Measurements from ENCODE around the gene LY6G6C.
A peak's percentile ranks its signal among the peaks of the same experiment; 100 is the strongest.

Gene LY6G6C

DNA sequence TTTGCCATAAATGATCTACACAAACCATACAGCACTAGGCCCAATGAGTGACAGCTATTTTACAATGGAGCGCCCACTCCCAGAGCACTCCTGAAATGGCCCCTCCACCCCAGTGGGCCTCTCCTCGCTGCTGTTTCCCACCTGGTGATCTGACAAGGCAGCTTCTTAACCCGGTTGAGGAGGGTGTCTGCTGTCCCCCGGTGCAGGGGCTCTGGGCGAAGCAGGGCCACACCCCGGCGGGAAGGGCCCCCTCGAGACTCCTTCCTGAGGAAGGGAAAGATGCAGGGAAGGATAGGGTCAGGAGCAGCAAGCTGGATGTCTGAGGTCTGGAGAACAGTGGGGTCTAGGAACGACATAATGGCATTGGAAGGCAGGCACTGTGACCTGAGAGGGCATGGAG is 28.7 kb downstream of the LY6G6C start:
- ATAC-seq (replicated peaks) (no peak), DNase-seq (no peak)
- Mint-ChIP-seq H3K4me3 (no peak overlapping the region), H3K9me3 (no peaks in the 10 kb centered on the region), H3K27me3 (no peaks in the 10 kb centered on the region), H3K27ac (no peak overlapping the region), H3K36me3 (peaks cover 41 to 59% of the 10 kb centered on the region in 2 donors), H3K4me1 (peaks cover 23 to 24% of the 10 kb centered on the region in 2 donors)

DNA sequence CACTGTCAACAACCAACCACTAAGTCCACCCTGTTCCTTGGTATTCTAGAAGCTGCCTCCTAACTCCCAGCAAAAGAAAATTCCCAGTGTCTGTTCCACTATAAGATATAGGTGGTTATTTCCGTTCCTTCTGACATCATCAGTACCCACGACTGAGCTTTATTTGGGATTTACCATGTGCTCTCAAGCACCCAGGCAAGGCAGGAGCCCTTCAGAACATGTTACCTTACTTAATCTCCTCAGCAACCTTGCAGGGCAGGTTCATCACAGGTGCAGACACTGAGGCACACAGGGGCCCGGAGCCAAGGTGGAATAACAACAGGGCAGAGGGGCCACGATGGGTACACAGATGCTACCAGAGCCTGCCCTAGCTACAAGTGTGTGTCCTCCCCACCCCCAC is 29.2 kb downstream of the LY6G6C start:
- Mint-ChIP-seq H3K4me3 (no peak overlapping the region), H3K36me3 (peaks cover 43 to 59% of the 10 kb centered on the region in 2 donors), H3K4me1 (peaks cover 20 to 23% of the 10 kb centered on the region in 2 donors), H3K27ac (no peak overlapping the region), H3K9me3 (no peaks in the 10 kb centered on the region), H3K27me3 (no peaks in the 10 kb centered on the region)
- no peak for DNase-seq
- no peak for ATAC-seq (replicated peaks)

DNA sequence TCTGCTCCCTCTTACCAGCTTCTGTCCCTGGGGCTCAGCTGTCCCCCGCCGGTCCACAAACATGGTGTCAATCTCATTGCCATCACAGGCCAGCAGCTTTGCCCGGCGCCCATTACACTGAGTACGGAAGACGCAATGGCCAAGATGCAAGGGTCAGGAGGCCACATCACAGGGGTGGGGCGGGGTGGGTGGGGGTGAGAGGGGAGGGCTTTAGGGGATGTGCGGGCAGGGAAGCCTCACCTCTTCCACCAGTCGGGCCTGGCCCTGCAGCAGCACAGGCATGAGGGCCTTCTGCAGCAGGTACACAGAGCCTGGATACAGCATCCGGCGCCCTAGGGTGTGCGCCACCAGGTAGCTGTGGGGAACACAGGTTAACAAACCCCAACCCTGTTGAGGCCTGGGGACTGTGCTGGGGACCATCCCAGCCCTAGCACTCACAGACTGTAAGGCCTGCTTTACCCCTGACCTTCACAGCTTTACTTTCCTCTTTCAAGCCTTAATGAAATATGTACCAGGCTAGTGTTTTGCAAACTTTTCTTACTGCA is 29.9 kb downstream of the LY6G6C start:
- H3K36me3 Mint-ChIP-seq, result peaks cover 42 to 59% of the 10 kb centered on the region in 2 donors
- H3K4me3 Mint-ChIP-seq, result no peak overlapping the region
- ATAC-seq (replicated peaks) (no peak), DNase-seq (no peak)
- H3K27me3 Mint-ChIP-seq, result no peaks in the 10 kb centered on the region
- H3K4me1 Mint-ChIP-seq, result peaks cover 18 to 23% of the 10 kb centered on the region in 2 donors
- H3K9me3 Mint-ChIP-seq, result no peaks in the 10 kb centered on the region
- no peak overlapping the region for H3K27ac Mint-ChIP-seq

DNA sequence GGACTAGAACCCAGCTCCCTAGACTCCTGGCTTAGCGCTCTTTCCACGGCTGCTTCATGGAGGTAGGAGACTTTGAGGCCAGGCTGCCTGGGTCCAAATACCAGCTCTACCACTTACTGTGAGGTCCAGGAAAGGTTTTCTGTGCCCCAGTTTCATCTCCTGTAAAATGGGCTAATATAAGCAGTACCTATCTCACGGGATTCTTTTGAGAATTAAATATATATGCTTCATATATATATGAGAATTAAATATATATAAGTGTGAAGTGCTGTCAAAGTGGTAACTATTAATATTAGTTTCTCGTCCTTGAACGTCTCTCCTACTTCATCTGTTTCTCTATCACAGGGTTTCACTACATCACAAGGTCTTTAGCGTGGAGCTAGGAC is 30.5 kb downstream of the LY6G6C start:
- Mint-ChIP-seq H3K4me1 (peaks cover 18 to 23% of the 10 kb centered on the region in 2 donors), H3K4me3 (no peak overlapping the region), H3K36me3 (peaks cover 47 to 60% of the 10 kb centered on the region in 2 donors), H3K27me3 (no peaks in the 10 kb centered on the region), H3K9me3 (no peaks in the 10 kb centered on the region), H3K27ac (peak overlapping the region; percentile 77)
- no peak for DNase-seq
- no peak for ATAC-seq (replicated peaks)

DNA sequence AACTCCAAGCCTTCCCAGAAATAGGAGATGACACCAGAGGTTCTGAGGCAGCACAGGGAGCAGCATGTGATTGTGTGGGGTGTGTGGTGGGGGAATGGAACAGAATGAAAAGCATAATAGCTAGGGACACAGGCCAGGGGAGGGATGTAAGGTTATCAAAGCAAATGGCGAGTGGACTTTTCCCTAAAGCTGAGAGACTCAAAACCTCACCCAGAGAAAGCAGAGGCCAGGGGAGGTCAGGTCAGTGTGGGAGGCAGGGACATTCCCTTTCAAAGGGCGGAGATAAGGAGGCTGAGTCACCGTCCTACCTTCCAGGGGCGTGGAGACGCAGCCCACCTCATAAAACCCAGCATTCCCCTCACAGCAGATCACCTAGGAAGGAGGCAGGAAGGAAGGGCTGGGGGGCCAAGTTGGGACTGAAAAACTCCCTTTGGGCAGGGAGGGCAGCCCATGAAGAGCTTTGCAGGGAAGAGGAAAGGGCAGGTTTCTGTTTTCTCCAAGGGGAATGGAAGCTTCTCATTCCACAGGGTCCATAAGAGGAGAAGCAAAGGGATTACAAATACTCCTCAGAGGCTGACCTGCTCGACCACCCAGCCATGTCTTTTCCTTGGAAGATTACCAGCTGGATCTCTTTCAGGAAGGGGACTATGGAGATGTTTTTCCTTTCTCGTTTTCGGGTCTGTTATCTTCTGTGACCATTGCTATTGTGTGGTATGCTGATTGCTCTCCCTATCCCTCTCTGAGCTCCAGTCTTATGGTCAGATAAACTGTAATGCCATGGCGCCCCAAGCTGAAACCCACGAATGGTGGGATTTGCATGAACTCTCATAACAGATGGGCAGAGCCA is 31.1 kb downstream of the LY6G6C start:
- ATAC-seq (replicated peaks) (peak in 1 of 2 donors; percentile 68), DNase-seq (no peak)
- H3K27ac Mint-ChIP-seq, result peak overlapping the region; percentile 78
- peaks cover 52 to 66% of the 10 kb centered on the region in 2 donors for H3K36me3 Mint-ChIP-seq
- no peaks in the 10 kb centered on the region for H3K27me3 Mint-ChIP-seq
- peaks cover 18 to 23% of the 10 kb centered on the region in 2 donors for H3K4me1 Mint-ChIP-seq
- H3K9me3 Mint-ChIP-seq, result no peaks in the 10 kb centered on the region
- peak overlapping the region in 1 of 2 donors; percentile 8 for H3K4me3 Mint-ChIP-seq

DNA sequence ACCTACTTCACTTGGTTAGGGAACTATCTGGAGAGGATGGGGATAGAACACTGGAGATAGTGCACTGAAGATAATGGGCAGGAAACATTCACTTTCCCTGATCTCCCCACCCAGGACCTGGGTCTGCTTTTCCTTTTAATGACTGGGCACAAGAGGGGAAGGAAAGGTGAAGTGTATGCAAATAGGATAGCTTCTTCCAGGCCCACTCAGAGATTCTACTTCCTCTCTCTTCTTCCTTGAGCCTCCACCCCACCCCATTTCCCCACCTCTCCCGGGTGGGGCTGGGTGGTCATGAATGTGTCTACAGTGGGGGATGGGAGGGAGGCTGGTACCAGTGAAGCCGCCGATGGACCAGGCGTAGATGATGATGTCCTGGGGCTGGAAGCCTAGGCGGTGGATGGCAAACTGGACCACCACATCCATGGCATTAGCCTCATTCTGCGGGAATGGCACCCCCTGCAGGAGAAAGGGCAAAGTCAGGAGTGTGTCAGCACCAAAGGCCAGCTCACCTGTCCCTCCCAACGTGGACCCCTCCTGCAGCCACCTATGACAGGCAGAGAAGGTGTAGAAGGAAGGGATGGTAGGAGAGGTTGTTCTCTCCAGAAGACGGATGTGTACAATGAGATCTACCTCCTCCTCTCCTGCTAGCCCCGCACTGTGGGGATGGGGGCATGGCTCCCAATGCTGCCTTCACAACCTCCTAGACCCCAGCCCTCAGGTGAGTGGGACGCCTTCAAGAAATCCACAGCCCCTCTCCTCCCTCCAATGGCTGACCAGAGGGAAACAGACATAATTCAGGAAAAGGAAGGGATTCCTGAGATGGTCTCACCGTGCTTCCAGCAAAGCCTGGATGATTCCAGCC is 32.1 kb downstream of the LY6G6C start:
- Mint-ChIP-seq H3K4me3 (peak overlapping the region in 1 of 2 donors; percentile 8), H3K36me3 (peaks cover 56 to 67% of the 10 kb centered on the region in 2 donors), H3K27ac (peak overlapping the region; percentile 78), H3K4me1 (peaks cover 18 to 23% of the 10 kb centered on the region in 2 donors), H3K27me3 (no peaks in the 10 kb centered on the region), H3K9me3 (no peaks in the 10 kb centered on the region)
- DNase-seq, result no peak
- ATAC-seq (replicated peaks), result no peak

DNA sequence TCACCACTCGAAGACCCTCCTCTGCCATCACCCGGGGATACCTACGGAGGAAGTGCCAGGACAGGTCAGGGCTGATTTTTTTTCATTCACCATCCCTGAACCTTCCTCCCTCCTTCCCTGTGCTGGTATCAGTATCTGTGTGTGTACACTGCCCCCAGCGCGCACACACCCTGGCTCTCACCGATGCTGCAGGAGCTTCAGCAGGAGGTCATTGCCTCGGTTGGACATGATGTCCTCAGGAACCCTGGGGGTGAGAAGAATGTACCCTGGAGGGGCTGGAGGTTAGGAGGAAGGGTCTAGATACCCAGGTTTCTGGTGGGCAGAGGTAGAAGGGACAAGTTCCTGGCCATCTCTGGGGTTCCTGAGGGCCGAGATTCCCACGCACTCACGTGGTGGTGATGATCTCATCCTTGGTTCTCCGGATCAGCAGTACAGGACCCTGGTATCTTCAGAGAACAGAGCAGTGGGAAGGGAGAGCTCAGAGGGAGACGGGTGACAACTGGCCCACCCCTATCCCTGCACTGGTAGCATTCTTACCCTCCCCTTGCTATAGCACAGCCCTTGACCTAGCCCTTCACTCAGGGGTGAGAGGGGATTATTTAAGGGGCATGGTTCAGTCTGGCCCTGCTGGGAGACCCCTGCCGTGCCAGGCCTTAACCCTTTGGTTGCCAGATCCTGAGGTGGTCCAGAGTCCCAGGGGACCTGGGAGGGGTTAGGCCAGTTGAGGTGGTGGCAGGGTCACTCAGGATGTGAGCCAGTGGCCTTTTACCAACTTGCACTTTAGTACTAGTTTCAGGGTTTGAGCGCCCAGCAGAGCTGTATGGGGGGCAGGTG is 33.5 kb downstream of the LY6G6C start:
- DNase-seq (no peak), ATAC-seq (replicated peaks) (no peak)
- H3K9me3 Mint-ChIP-seq, result no peaks in the 10 kb centered on the region
- H3K4me1 Mint-ChIP-seq, result peaks cover 21 to 26% of the 10 kb centered on the region in 2 donors
- H3K4me3 Mint-ChIP-seq, result no peak overlapping the region
- H3K27me3 Mint-ChIP-seq, result no peaks in the 10 kb centered on the region
- H3K27ac Mint-ChIP-seq, result no peak overlapping the region
- H3K36me3 Mint-ChIP-seq, result peaks cover 56 to 67% of the 10 kb centered on the region in 2 donors

DNA sequence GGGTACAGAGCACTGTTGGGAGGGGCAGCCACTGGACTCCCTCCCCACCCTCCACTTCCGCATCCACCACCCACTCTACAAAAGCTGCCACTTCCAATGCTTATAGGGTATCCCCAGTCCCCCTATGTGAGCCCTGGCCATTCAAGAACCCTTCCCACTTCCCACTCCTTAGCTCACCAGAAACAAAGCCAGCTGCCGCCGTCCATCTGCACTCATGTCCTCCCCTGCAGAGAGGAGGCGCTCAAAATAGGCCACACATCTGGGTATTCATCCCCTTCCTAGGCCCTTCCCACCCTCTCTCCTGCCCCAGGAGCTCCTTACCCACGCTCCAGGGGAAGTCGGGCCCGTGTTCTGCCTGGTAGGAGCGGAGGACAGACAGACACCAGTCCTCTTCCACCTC is 34.2 kb downstream of the LY6G6C start:
- ATAC-seq (replicated peaks), result no peak
- Mint-ChIP-seq H3K9me3 (no peaks in the 10 kb centered on the region), H3K4me3 (no peak overlapping the region), H3K27me3 (no peaks in the 10 kb centered on the region), H3K36me3 (peaks cover 53 to 63% of the 10 kb centered on the region in 2 donors), H3K4me1 (peaks cover 22 to 29% of the 10 kb centered on the region in 2 donors), H3K27ac (peak overlapping the region; percentile 65)
- no peak for DNase-seq

DNA sequence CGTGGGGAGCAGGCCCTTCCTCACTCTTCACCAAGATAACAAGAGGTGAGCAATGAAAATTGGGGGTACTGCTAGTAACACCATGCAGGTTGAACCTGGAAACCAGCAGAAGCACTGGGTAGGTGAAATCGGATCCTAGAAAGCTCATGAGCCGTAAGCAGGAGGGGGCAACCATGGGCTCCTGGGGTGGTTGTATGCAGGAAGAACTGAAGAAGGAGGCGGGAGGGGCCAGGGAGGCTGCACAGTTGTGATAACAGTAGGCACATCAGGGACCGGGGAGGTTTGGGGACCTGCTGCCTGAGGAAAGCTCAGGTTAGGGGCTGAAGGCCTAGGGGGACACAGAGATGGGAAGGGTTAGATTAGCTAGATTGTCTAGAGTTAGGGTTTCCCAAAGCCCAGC is 35.1 kb downstream of the LY6G6C start:
- no peak for DNase-seq
- no peak for ATAC-seq (replicated peaks)
- no peak overlapping the region for H3K27ac Mint-ChIP-seq
- no peaks in the 10 kb centered on the region for H3K27me3 Mint-ChIP-seq
- peaks cover 53 to 59% of the 10 kb centered on the region in 2 donors for H3K36me3 Mint-ChIP-seq
- no peak overlapping the region for H3K4me3 Mint-ChIP-seq
- H3K9me3 Mint-ChIP-seq, result no peaks in the 10 kb centered on the region
- peaks cover 24 to 32% of the 10 kb centered on the region in 2 donors for H3K4me1 Mint-ChIP-seq

DNA sequence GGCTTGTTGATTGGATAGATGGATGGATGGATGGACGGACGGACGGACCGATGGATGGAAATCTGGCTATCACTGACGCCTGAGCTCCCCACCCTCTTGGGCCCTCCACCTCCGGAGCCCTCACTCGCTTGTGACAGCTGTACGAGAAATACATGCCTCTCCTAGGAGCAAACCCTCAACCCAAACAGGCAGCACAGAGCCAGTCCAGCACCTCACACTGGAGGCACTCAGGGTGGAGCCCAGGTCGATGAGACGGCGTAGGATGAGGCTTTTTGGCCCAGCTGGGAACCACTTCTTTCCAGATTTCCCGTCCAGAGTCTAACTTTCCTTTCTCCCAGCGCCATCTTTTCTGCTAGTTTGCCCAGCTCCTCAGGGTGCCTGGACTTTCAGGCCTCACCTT is 38.0 kb downstream of the LY6G6C start:
- peak overlapping the region; percentile 47 for H3K27ac Mint-ChIP-seq
- peaks cover 32 to 35% of the 10 kb centered on the region in 2 donors for H3K36me3 Mint-ChIP-seq
- DNase-seq (no peak), ATAC-seq (replicated peaks) (no peak)
- H3K9me3 Mint-ChIP-seq, result no peaks in the 10 kb centered on the region
- no peak overlapping the region for H3K4me3 Mint-ChIP-seq
- peaks cover 18 to 21% of the 10 kb centered on the region in 2 donors for H3K4me1 Mint-ChIP-seq
- no peaks in the 10 kb centered on the region for H3K27me3 Mint-ChIP-seq

DNA sequence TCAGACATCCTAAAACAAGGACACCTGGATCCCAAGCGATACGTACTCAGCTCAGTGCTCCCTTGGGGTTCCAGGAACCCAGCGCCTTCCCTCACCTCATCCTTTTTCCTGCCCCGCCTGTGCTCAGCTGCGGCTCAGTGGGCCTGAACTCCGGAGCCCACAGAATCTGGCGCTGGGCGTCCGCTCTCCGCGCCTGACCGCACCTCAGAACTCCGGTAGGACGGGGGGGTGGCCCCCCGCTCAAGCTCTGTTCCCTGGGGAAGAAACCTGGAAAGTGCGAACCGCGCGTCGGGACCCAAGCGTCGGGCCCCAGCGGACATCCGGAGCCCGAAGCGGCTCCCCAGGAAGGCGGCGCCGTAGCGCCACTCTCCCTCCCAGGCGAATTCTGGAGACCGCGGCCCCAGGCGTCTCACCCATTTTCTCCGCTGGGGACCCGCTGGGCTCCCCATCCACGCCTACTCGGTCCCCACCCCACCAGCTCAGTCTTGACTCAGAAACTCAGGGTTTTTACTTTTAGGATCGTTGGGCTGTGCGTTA is 40.3 kb downstream of the LY6G6C start:
- Mint-ChIP-seq H3K27me3 (no peaks in the 10 kb centered on the region), H3K4me1 (peaks cover 25 to 30% of the 10 kb centered on the region in 2 donors), H3K4me3 (peak overlapping the region; percentile 74 to 83), H3K36me3 (peaks cover 18 to 19% of the 10 kb centered on the region in 2 donors), H3K27ac (peak overlapping the region; percentile 43), H3K9me3 (no peaks in the 10 kb centered on the region)
- peak; percentile 41 to 63 for ATAC-seq (replicated peaks)
- no peak for DNase-seq

DNA sequence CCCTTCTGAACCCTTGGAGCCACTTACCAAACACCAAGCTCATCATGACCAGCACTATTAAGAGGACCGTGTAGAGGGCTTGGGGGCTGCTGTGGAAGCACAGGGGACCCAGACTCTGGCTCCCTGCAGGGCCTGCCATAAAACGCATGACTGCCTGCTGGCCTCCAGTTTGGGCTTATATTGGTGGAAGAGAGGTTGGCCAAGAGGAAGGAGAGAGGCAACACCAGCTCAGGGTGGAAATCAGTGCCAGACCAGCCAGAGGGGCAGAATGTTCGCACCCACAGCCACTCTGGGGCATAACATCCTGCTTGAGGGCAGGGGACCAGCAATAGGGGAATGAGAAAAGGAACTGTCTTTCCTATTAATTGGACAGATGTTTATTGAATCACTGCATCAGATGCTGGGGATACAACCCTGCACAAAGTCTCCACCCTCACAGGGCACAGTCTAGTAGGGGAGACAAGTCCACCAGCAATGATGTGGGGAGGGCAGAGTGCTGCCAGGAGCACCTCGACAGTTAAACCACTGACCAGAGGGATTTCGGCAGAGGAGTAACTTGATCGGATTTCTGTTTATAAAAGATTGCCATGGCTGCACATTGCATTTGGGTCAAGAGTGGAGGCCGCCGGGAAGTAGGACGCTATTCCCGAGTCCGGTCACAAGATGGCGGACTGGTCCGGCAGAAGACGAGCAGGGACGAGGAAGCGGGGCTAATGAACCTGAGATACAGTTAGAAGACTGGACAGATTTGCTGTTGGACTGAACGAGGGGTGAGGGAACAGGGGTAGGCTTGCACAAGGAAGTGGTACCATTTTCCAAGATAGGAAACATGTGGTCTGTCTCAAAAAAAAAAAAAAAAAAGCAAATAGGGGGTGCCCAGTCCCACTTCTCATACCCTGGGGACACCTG is 41.1 kb downstream of the LY6G6C start, which contains the start of gene LY6G5C:
Gene LY6G5C (minus strand): TSS at position 842 of the 909 bp plus-strand sequence. CDS start 694 bp downstream, at position 148.
- Mint-ChIP-seq H3K27me3 (no peaks in the 10 kb centered on the region), H3K27ac (peak within 1 kb of the TSS; percentile 75), H3K9me3 (no peaks in the 10 kb centered on the region), H3K36me3 (peaks cover 12 to 13% of the 10 kb centered on the region in 2 donors), H3K4me1 (peaks cover 26 to 32% of the 10 kb centered on the region in 2 donors), H3K4me3 (peak within 1 kb of the TSS; percentile 74 to 83)
- peak; percentile 65 to 73 for ATAC-seq (replicated peaks)
- DNase-seq, result peak; percentile 55

Data from stimulated activated naive B cell treated with anti-CD40 and anti-IgM and Interleukin-4, amounts not matched to agents 10 μg/mL and 1 μg/mL and 100 μg/mL, for 72 hours (primary cell).